ENCODE measurements around the gene MUC4.

Gene MUC4

GRCh38 chr3:195777975-195778374 is 33.8 kb downstream of the MUC4 start:
- no peak overlapping the region for H3K9ac ChIP-seq (ENCODE audit: low read length)
- H3K27me3 ChIP-seq (ENCODE audit: low read length), result no peaks in the 10 kb centered on the region
- H4K20me1 ChIP-seq (ENCODE audit: low read depth, low read length), result no peaks in the 10 kb centered on the region
- no peak overlapping the region for H3K27ac ChIP-seq (ENCODE audit: low read depth, low read length)
- H3K9me2 ChIP-seq (replicated peaks; ENCODE audit: insufficient read depth, low read length), result no peaks in the 10 kb centered on the region
- H3K4me2 ChIP-seq (ENCODE audit: low read depth, low read length, poor library complexity, severe bottlenecking), result no peak overlapping the region
- H3F3A ChIP-seq (ENCODE audit: insufficient read depth), result no peaks in the 10 kb centered on the region
- no peak overlapping the region for H2AFZ ChIP-seq (ENCODE audit: low read depth, low read length, severe bottlenecking)
- H3K36me3 ChIP-seq (ENCODE audit: low read length), result no peaks in the 10 kb centered on the region
- H3K9me3 ChIP-seq (ENCODE audit: insufficient read depth, low read length), result no peaks in the 10 kb centered on the region
- H3K79me2 ChIP-seq (ENCODE audit: insufficient read depth, low read length), result no peaks in the 10 kb centered on the region
- TF ChIP-seq EZH2phosphoT487 (conservative IDR thresholded peaks at IDR 0.05; ENCODE audit: low read length), result no peak
- TF ChIP-seq CTCF (IDR thresholded peaks at IDR 0.05; ENCODE audit: insufficient read depth, low read length, poor library complexity, severe bottlenecking), result no peak
- H3K4me3 ChIP-seq (ENCODE audit: insufficient read depth, low read length, poor library complexity, severe bottlenecking), result no peak overlapping the region

- Histone ChIP-seq H3K27ac (ENCODE audit: low read depth, low read length) (no peak overlapping the region), H3K36me3 (ENCODE audit: low read length) (no peaks in the 10 kb centered on the region), H4K20me1 (ENCODE audit: low read depth, low read length) (no peaks in the 10 kb centered on the region), H3K9ac (ENCODE audit: low read length) (no peak overlapping the region), H3K27me3 (ENCODE audit: low read length) (no peaks in the 10 kb centered on the region), H3K4me3 (ENCODE audit: insufficient read depth, low read length, poor library complexity, severe bottlenecking) (no peak overlapping the region), H3K79me2 (ENCODE audit: insufficient read depth, low read length) (no peaks in the 10 kb centered on the region), H3K9me3 (ENCODE audit: insufficient read depth, low read length) (no peaks in the 10 kb centered on the region), H2AFZ (ENCODE audit: low read depth, low read length, severe bottlenecking) (no peak overlapping the region), H3F3A (ENCODE audit: insufficient read depth) (no peaks in the 10 kb centered on the region), H3K4me2 (ENCODE audit: low read depth, low read length, poor library complexity, severe bottlenecking) (no peak overlapping the region), H3K9me2 (replicated peaks; ENCODE audit: insufficient read depth, low read length) (no peaks in the 10 kb centered on the region)
- TF ChIP-seq EZH2phosphoT487 (conservative IDR thresholded peaks at IDR 0.05; ENCODE audit: low read length), result no peak
- no peak for TF ChIP-seq CTCF (IDR thresholded peaks at IDR 0.05; ENCODE audit: insufficient read depth, low read length, poor library complexity, severe bottlenecking)
Measured at GRCh38 chr3:195774917-195775316, 36.8 kb downstream of the MUC4 start.

DNA sequence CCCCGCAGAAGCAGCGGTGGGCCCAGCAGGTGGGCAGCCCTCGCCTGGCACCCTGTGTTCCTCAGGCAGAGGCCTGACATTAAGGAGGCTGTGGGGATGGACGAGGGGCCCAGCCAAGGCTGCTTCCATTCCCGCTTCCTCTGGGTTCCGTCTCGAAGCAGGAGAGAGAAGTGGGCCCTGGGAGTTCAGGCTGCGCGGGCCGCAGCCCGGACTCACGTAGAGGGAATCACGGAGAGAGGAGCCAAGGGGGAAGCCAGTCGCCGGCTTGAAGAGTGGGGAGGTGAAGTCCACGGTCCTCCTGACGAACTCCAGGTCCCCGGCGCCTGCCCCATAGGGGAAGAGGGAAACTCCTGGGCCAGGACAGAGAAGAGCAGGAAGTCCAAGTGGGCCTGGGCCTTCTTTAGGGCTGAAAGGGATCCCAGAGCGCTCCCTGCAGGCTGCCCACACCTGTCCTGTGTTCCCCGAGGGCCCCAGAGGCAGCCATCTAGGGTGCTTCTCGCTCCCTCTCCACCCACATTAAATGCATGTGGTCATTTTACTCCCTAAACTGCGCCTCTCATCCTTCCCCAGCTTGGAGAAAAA is 37.7 kb downstream of the MUC4 start:
- no peaks in the 10 kb centered on the region for H3K9me3 ChIP-seq (ENCODE audit: insufficient read depth, low read length)

More for the DNA sequence above, 37.7 kb downstream of the MUC4 start:
- no peaks in the 10 kb centered on the region for H3K36me3 ChIP-seq (ENCODE audit: low read length)
- no peak overlapping the region for H2AFZ ChIP-seq (ENCODE audit: low read depth, low read length, severe bottlenecking)
- no peaks in the 10 kb centered on the region for H3K79me2 ChIP-seq (ENCODE audit: insufficient read depth, low read length)
- H3K27ac ChIP-seq (ENCODE audit: low read depth, low read length), result no peak overlapping the region
- no peaks in the 10 kb centered on the region for H4K20me1 ChIP-seq (ENCODE audit: low read depth, low read length)
- H3K9ac ChIP-seq (ENCODE audit: low read length), result no peak overlapping the region
- no peaks in the 10 kb centered on the region for H3K9me2 ChIP-seq (replicated peaks; ENCODE audit: insufficient read depth, low read length)
- H3K4me3 ChIP-seq (ENCODE audit: insufficient read depth, low read length, poor library complexity, severe bottlenecking), result no peak overlapping the region
- H3K27me3 ChIP-seq (ENCODE audit: low read length), result no peaks in the 10 kb centered on the region
- H3F3A ChIP-seq (ENCODE audit: insufficient read depth), result no peaks in the 10 kb centered on the region
- no peak for TF ChIP-seq CTCF (IDR thresholded peaks at IDR 0.05; ENCODE audit: insufficient read depth, low read length, poor library complexity, severe bottlenecking)
- TF ChIP-seq EZH2phosphoT487 (conservative IDR thresholded peaks at IDR 0.05; ENCODE audit: low read length), result no peak
- H3K4me2 ChIP-seq (ENCODE audit: low read depth, low read length, poor library complexity, severe bottlenecking), result no peak overlapping the region

All from SU-DHL-6 (cell line).